SIG-M5 treated with dmso at 0.1 percent for 504 hours (cell line): ENCODE measurements around the gene ALS2CL.

ENCODE experiments used
- DNase-seq: peaks from one replicate; lab custom pipeline; 2025; ENCODE audit not compliant: unreplicated experiment; lab: John Stamatoyannopoulos, UW

The ALS2CL gene

GRCh38 chr3:46677411-46677726 is 16.1 kb downstream of the ALS2CL start:
- no peak for DNase-seq

GRCh38 chr3:46676601-46677410 is 16.7 kb downstream of the ALS2CL start:
- DNase-seq: no peak

- no peak for DNase-seq
These were observed 17.5 kb downstream of the ALS2CL start for GRCh38 chr3:46675843-46676567.

- no peak for DNase-seq
These were observed 18.1 kb downstream of the ALS2CL start for GRCh38 chr3:46675426-46675825.

GRCh38 chr3:46674031-46674845 is 19.2 kb downstream of the ALS2CL start:
- DNase-seq: no peak

GRCh38 chr3:46673151-46674030 is 20.1 kb downstream of the ALS2CL start:
- no peak for DNase-seq

- DNase-seq: no peak
These were observed 21.2 kb downstream of the ALS2CL start for GRCh38 chr3:46672349-46672695.

GRCh38 chr3:46671541-46672348 is 21.7 kb downstream of the ALS2CL start:
- DNase-seq: no peak

- no peak for DNase-seq
These were observed 22.5 kb downstream of the ALS2CL start for GRCh38 chr3:46670891-46671427.

- DNase-seq: no peak
These were observed 23.2 kb downstream of the ALS2CL start for GRCh38 chr3:46670000-46670890.

GRCh38 chr3:46669191-46669999 is 24.1 kb downstream of the ALS2CL start:
- DNase-seq: no peak

- DNase-seq: no peak
These were observed 24.9 kb downstream of the ALS2CL start for GRCh38 chr3:46668591-46668990.

GRCh38 chr3:46668116-46668515 is 25.4 kb downstream of the ALS2CL start:
- DNase-seq: no peak

- DNase-seq: no peak
These were observed 25.8 kb downstream of the ALS2CL start for GRCh38 chr3:46667657-46668056.

- no peak for DNase-seq
These were observed 26.3 kb downstream of the ALS2CL start for GRCh38 chr3:46667061-46667621.

GRCh38 chr3:46666453-46666845 is 27.0 kb downstream of the ALS2CL start:
- no peak for DNase-seq

- no peak for DNase-seq
These were observed 27.6 kb downstream of the ALS2CL start for GRCh38 chr3:46665763-46666452.
